ENCODE data around the gene BAIAP2. TPM values are rescaled to one million over a fixed set of nuclear protein-coding genes. Genes with fewer than 3 reads are reported as not detected.

The BAIAP2 gene
- total and polyA plus RNA-seq, 2 of the 13 experiments (the other 11 are each of a cell fraction or from before 2014, with no cell fraction given) = 22.5 to 24.0 TPM

DNA sequence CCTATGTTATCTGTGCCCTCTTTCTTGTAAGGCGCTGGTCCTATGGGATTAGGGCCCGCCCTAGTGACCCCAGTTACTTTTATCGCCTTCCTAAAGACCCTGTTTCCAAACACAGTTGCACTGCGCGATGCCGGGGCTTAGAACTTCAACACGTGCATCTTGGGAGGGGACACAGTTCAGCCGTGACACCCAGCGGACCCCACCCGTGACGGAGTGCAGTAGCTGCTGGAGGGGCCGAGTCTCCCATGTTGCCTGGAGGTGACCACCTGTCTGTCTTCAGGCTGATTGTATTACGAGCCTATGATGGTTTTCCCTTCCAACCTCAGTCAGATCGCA is 9.4 kb downstream of the BAIAP2 start (continued):
- TF ChIP-seq, protein P1, sequence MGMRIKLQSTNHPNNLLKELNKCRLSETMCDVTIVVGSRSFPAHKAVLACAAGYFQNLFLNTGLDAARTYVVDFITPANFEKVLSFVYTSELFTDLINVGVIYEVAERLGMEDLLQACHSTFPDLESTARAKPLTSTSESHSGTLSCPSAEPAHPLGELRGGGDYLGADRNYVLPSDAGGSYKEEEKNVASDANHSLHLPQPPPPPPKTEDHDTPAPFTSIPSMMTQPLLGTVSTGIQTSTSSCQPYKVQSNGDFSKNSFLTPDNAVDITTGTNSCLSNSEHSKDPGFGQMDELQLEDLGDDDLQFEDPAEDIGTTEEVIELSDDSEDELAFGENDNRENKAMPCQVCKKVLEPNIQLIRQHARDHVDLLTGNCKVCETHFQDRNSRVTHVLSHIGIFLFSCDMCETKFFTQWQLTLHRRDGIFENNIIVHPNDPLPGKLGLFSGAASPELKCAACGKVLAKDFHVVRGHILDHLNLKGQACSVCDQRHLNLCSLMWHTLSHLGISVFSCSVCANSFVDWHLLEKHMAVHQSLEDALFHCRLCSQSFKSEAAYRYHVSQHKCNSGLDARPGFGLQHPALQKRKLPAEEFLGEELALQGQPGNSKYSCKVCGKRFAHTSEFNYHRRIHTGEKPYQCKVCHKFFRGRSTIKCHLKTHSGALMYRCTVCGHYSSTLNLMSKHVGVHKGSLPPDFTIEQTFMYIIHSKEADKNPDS (CRISPR knock-in tag; IDR thresholded peaks at IDR 0.05) = 0 out of 2 replicates have a peak, but pooled peaks have one; percentile 22
- TF ChIP-seq JUNB (CRISPR knock-in tag; IDR thresholded peaks at IDR 0.05; ENCODE audit: borderline replicate concordance) (no peak), ZNF761 (CRISPR knock-in tag; conservative IDR thresholded peaks at IDR 0.05) (0 out of 2 replicates have a peak, but pooled peaks have one; percentile 61), ZNF34 (CRISPR knock-in tag; IDR thresholded peaks at IDR 0.05; ENCODE audit: borderline replicate concordance) (peak; percentile 55; the same call in 1 of the 2 replicates), ARHGAP35 (CRISPR knock-in tag; IDR thresholded peaks at IDR 0.05; ENCODE audit: borderline replicate concordance) (no peak), NR2F6 (IDR thresholded peaks at IDR 0.05) (peak; percentile 5; the same call in 1 of the 2 replicates), NR2F6 (CRISPR knock-in tag; IDR thresholded peaks at IDR 0.05) (no peak), ZNF530 (CRISPR knock-in tag; IDR thresholded peaks at IDR 0.05; ENCODE audit: low read depth) (no peak), ZNF335 (CRISPR knock-in tag; IDR thresholded peaks at IDR 0.05) (no peak), ZNF572 (CRISPR knock-in tag; IDR thresholded peaks at IDR 0.05) (0 out of 2 replicates have a peak, but pooled peaks have one; percentile 54), KDM3A (CRISPR knock-in tag; IDR thresholded peaks at IDR 0.05; ENCODE audit: low read depth) (0 out of 2 replicates have a peak, but pooled peaks have one; percentile 3), NCOA1 (CRISPR knock-in tag; IDR thresholded peaks at IDR 0.05) (peak; percentile 73; the same call in 1 of the 2 replicates), MAZ (IDR thresholded peaks at IDR 0.05; ENCODE audit: borderline replicate concordance, low read depth, low read length) (no peak), MAZ (CRISPR knock-in tag; IDR thresholded peaks at IDR 0.05; ENCODE audit: low read depth) (0 out of 2 replicates have a peak, but pooled peaks have one; percentile 0), ZNF205 (CRISPR knock-in tag; IDR thresholded peaks at IDR 0.05) (no peak), ZZZ3 (CRISPR knock-in tag; IDR thresholded peaks at IDR 0.05; ENCODE audit: borderline replicate concordance) (0 out of 2 replicates have a peak, but pooled peaks have one; percentile 47)
- TF ChIP-seq, protein P2, sequence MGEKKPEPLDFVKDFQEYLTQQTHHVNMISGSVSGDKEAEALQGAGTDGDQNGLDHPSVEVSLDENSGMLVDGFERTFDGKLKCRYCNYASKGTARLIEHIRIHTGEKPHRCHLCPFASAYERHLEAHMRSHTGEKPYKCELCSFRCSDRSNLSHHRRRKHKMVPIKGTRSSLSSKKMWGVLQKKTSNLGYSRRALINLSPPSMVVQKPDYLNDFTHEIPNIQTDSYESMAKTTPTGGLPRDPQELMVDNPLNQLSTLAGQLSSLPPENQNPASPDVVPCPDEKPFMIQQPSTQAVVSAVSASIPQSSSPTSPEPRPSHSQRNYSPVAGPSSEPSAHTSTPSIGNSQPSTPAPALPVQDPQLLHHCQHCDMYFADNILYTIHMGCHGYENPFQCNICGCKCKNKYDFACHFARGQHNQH (CRISPR knock-in tag; IDR thresholded peaks at IDR 0.05) = 0 out of 2 replicates have a peak, but pooled peaks have one; percentile 3
- TF ChIP-seq, protein P3, sequence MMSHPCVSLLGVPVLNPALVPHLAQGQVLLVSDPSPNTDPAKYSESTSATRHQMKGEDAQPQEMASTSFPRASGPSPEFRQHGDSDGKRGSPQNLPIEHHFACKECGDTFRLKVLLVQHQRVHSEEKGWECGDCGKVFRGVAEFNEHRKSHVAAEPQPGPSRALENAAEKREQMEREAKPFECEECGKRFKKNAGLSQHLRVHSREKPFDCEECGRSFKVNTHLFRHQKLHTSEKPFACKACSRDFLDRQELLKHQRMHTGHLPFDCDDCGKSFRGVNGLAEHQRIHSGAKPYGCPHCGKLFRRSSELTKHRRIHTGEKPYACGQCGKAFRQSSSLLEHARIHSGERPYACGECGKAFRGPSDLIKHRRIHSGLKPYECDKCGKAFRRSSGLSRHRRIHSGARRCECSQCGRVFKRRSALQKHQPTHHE (CRISPR knock-in tag; IDR thresholded peaks at IDR 0.05; ENCODE audit: borderline replicate concordance) = no peak
- TF ChIP-seq, protein P4, sequence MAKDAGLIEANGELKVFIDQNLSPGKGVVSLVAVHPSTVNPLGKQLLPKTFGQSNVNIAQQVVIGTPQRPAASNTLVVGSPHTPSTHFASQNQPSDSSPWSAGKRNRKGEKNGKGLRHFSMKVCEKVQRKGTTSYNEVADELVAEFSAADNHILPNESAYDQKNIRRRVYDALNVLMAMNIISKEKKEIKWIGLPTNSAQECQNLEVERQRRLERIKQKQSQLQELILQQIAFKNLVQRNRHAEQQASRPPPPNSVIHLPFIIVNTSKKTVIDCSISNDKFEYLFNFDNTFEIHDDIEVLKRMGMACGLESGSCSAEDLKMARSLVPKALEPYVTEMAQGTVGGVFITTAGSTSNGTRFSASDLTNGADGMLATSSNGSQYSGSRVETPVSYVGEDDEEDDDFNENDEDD (CRISPR knock-in tag; IDR thresholded peaks at IDR 0.05; ENCODE audit: borderline replicate concordance) = no peak
